GM23338 (cell line): Measurements from ENCODE around the gene RSL24D1. TPM values are rescaled to one million over a fixed set of nuclear protein-coding genes. Genes with fewer than 3 reads are reported as not detected.

Experiments
- ATAC-seq: fragments of 200-7000 bp; cut with Tn5 transposase; 3 replicates; pipeline ENCODE4 v1.9.1; 2020
- DNase-seq: peaks from one replicate; pipeline ENCODE4 v3.0.0-alpha.2; 2015; ENCODE audit warnings: low spot score
- H2AFZ ChIP-seq: fragments of 200-600 bp; sonication (generic); 2 replicates; pipeline ENCODE4 v1.8.0; 2016; ENCODE audit warnings: antibody characterized with exemption, mild to moderate bottlenecking, moderate library complexity
- H3F3A ChIP-seq: fragments of 200-600 bp; sonication (generic); replicated peaks from 2 replicates; pipeline ENCODE4 v1.8.0; 2017; ENCODE audit warnings: antibody characterized with exemption, mixed run types, low read depth
- H3K27ac ChIP-seq: fragments of 200-600 bp; sonication (generic); 2 replicates; pipeline ENCODE4 v1.6.1; 2016; ENCODE audit warnings: low read depth
- H3K27me3 ChIP-seq: fragments of 200-600 bp; sonication (generic); 2 replicates; pipeline ENCODE4 v1.8.0; 2016; ENCODE audit warnings: mild to moderate bottlenecking, mixed run types, moderate library complexity; ENCODE audit not compliant: insufficient read depth
- H3K36me3 ChIP-seq: fragments of 200-600 bp; sonication (generic); 2 replicates; pipeline ENCODE4 v1.8.0; 2016; ENCODE audit warnings: mild to moderate bottlenecking; ENCODE audit not compliant: insufficient read depth
- H3K4me1 ChIP-seq: fragments of 200-600 bp; sonication (generic); 2 replicates; pipeline ENCODE4 v1.8.0; 2016; ENCODE audit warnings: mild to moderate bottlenecking, moderate library complexity; ENCODE audit not compliant: insufficient read depth
- H3K4me2 ChIP-seq: fragments of 200-600 bp; sonication (generic); 2 replicates; pipeline ENCODE4 v1.7.1; 2017; ENCODE audit warnings: mixed run types
- H3K4me3 ChIP-seq: fragments of 200-600 bp; sonication (generic); 2 replicates; pipeline ENCODE4 v1.6.1; 2016; ENCODE audit warnings: mixed run types
- H3K79me2 ChIP-seq: fragments of 200-600 bp; sonication (generic); replicated peaks from 2 replicates; pipeline ENCODE4 v1.8.0; 2017; ENCODE audit warnings: mild to moderate bottlenecking; ENCODE audit not compliant: insufficient read depth
- H3K9me2 ChIP-seq: fragments of 200-600 bp; sonication (generic); 2 replicates; pipeline ENCODE4 v1.8.0; 2017; ENCODE audit not compliant: insufficient read depth
- H4K20me1 ChIP-seq: fragments of 200-600 bp; sonication (generic); replicated peaks from 2 replicates; pipeline ENCODE4 v1.8.0; 2017; ENCODE audit warnings: mild to moderate bottlenecking; ENCODE audit not compliant: insufficient read depth
- H3K27ac Mint-ChIP-seq: 2 replicates; pipeline ENCODE4 v1.8.0; 2020; ENCODE audit warnings: inconsistent platforms, mild to moderate bottlenecking, moderate library complexity, mixed read lengths
- H3K27me3 Mint-ChIP-seq: 3 replicates; pipeline ENCODE4 v1.8.0; 2022; ENCODE audit warnings: low read depth, mild to moderate bottlenecking, moderate library complexity, mixed read lengths, inconsistent platforms; ENCODE audit not compliant: insufficient read depth, poor library complexity
- H3K36me3 Mint-ChIP-seq: 3 replicates; pipeline ENCODE4 v1.8.0; 2021; ENCODE audit warnings: low read depth, mild to moderate bottlenecking, inconsistent platforms, moderate library complexity, mixed read lengths
- H3K4me1 Mint-ChIP-seq: 3 replicates; pipeline ENCODE4 v1.8.0; 2020; ENCODE audit warnings: mild to moderate bottlenecking, inconsistent platforms, mixed read lengths
- H3K4me3 Mint-ChIP-seq: 3 replicates; pipeline ENCODE4 v1.8.0; 2021; ENCODE audit warnings: moderate library complexity, mild to moderate bottlenecking, inconsistent platforms, mixed read lengths
- H3K9me3 Mint-ChIP-seq: 3 replicates; pipeline ENCODE4 v1.8.0; 2020; ENCODE audit warnings: moderate library complexity, mild to moderate bottlenecking, inconsistent platforms, mixed read lengths
- CREB1 ChIP-seq: fragments of 250-450 bp; sonication (Bioruptor Pico); IDR thresholded peaks from 2 replicates; pipeline ENCODE4 v1.5.0; 2020; ENCODE audit warnings: low read depth, mild to moderate bottlenecking, moderate library complexity
- CTCF ChIP-seq, 2 experiments: fragments of 200-600 bp in 1 of 2; sonication (generic) in 1 of 2; conservative IDR thresholded peaks; 2 replicates each; pipeline versions ENCODE4 v1.5.1 to v1.6.1; 2016 to 2017; ENCODE audit warnings: antibody characterized with exemption in 2 of 2, low read depth in 2 of 2, mild to moderate bottlenecking in 2 of 2, moderate library complexity in 1 of 2
- EZH2 ChIP-seq: fragments of 200-600 bp; sonication (generic); IDR thresholded peaks from one replicate; pipeline ENCODE4 v1.8.0; 2017; ENCODE audit warnings: antibody characterized with exemption, mild to moderate bottlenecking, low read depth; ENCODE audit not compliant: unreplicated experiment
- NANOG ChIP-seq: IDR thresholded peaks from 2 replicates; pipeline ENCODE4 v1.6.1; 2016; ENCODE audit warnings: antibody characterized with exemption, borderline replicate concordance
- ZNF331 ChIP-seq: fragments of 250-450 bp; sonication (Bioruptor Pico); IDR thresholded peaks from 2 replicates; pipeline ENCODE4 v1.5.0; 2020; ENCODE audit warnings: low read depth, mild to moderate bottlenecking, moderate library complexity
- polyA plus RNA-seq: library from polyadenylated mRNA; unstranded; fragments of >200 nt; fragmentation: Nextera tagmentation; extraction: Ambion mirVana; gene quantifications from 2 replicates; pipeline ENCODE4 v1.2.1, GENCODE V29; 2016
- total RNA-seq: library from RNA; depleted of rRNA; stranded (reverse); fragments of >200 nt; shearing (Covaris generic); gene quantifications from 2 replicates; pipeline ENCODE4 v1.2.3, GENCODE V29; 2014
- TF ChIP-seq, protein P1 (sequence below): fragments of 250-450 bp; sonication (Bioruptor Pico); IDR thresholded peaks from 2 replicates; pipeline ENCODE4 v1.5.0; 2020; ENCODE audit warnings: mild to moderate bottlenecking, moderate library complexity
- TF ChIP-seq, protein P2 (sequence below): IDR thresholded peaks from 2 replicates; pipeline ENCODE4 v1.6.1; 2016; ENCODE audit warnings: antibody characterized with exemption

Gene RSL24D1
- total and polyA plus RNA-seq, 2 experiments from 2014 or later: 125 to 201 TPM

DNA sequence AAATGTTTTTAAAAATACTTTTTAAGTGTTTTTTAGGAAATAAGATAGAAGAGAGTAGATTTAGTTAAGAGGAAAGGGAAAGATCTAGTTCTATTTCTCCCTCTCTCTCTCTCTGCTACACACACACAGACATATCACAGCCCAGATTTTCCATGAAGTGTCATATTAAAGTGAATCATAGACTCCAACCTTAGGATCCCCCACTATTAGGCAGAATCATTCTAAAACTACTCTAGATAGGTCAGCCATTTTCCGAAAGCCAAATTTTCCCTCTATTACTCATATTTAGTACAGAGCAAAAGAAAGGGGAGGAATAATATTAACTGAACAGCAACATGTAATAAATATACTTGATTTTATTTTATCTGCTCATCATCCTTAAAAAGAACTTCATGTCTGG, 45.1 kb upstream of the RSL24D1 start (continued):
- TF ChIP-seq, protein P1, sequence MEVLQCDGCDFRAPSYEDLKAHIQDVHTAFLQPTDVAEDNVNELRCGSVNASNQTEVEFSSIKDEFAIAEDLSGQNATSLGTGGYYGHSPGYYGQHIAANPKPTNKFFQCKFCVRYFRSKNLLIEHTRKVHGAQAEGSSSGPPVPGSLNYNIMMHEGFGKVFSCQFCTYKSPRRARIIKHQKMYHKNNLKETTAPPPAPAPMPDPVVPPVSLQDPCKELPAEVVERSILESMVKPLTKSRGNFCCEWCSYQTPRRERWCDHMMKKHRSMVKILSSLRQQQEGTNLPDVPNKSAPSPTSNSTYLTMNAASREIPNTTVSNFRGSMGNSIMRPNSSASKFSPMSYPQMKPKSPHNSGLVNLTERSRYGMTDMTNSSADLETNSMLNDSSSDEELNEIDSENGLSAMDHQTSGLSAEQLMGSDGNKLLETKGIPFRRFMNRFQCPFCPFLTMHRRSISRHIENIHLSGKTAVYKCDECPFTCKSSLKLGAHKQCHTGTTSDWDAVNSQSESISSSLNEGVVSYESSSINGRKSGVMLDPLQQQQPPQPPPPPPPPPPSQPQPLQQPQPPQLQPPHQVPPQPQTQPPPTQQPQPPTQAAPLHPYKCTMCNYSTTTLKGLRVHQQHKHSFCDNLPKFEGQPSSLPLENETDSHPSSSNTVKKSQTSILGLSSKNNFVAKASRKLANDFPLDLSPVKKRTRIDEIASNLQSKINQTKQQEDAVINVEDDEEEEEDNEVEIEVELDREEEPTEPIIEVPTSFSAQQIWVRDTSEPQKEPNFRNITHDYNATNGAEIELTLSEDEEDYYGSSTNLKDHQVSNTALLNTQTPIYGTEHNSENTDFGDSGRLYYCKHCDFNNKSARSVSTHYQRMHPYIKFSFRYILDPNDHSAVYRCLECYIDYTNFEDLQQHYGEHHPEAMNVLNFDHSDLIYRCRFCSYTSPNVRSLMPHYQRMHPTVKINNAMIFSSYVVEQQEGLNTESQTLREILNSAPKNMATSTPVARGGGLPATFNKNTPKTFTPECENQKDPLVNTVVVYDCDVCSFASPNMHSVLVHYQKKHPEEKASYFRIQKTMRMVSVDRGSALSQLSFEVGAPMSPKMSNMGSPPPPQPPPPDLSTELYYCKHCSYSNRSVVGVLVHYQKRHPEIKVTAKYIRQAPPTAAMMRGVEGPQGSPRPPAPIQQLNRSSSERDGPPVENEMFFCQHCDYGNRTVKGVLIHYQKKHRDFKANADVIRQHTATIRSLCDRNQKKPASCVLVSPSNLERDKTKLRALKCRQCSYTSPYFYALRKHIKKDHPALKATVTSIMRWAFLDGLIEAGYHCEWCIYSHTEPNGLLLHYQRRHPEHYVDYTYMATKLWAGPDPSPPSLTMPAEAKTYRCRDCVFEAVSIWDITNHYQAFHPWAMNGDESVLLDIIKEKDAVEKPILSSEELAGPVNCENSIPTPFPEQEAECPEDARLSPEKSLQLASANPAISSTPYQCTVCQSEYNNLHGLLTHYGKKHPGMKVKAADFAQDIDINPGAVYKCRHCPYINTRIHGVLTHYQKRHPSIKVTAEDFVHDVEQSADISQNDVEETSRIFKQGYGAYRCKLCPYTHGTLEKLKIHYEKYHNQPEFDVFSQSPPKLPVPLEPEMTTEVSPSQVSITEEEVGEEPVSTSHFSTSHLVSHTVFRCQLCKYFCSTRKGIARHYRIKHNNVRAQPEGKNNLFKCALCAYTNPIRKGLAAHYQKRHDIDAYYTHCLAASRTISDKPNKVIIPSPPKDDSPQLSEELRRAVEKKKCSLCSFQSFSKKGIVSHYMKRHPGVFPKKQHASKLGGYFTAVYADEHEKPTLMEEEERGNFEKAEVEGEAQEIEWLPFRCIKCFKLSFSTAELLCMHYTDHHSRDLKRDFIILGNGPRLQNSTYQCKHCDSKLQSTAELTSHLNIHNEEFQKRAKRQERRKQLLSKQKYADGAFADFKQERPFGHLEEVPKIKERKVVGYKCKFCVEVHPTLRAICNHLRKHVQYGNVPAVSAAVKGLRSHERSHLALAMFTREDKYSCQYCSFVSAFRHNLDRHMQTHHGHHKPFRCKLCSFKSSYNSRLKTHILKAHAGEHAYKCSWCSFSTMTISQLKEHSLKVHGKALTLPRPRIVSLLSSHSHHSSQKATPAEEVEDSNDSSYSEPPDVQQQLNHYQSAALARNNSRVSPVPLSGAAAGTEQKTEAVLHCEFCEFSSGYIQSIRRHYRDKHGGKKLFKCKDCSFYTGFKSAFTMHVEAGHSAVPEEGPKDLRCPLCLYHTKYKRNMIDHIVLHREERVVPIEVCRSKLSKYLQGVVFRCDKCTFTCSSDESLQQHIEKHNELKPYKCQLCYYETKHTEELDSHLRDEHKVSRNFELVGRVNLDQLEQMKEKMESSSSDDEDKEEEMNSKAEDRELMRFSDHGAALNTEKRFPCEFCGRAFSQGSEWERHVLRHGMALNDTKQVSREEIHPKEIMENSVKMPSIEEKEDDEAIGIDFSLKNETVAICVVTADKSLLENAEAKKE (CRISPR knock-in tag): no peak
- TF ChIP-seq CREB1 (CRISPR knock-in tag) (no peak), NANOG (no peak), ZNF331 (CRISPR knock-in tag) (no peak), EZH2 (no peak)
- TF ChIP-seq, protein P2, sequence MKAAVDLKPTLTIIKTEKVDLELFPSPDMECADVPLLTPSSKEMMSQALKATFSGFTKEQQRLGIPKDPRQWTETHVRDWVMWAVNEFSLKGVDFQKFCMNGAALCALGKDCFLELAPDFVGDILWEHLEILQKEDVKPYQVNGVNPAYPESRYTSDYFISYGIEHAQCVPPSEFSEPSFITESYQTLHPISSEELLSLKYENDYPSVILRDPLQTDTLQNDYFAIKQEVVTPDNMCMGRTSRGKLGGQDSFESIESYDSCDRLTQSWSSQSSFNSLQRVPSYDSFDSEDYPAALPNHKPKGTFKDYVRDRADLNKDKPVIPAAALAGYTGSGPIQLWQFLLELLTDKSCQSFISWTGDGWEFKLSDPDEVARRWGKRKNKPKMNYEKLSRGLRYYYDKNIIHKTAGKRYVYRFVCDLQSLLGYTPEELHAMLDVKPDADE: no peak

DNA sequence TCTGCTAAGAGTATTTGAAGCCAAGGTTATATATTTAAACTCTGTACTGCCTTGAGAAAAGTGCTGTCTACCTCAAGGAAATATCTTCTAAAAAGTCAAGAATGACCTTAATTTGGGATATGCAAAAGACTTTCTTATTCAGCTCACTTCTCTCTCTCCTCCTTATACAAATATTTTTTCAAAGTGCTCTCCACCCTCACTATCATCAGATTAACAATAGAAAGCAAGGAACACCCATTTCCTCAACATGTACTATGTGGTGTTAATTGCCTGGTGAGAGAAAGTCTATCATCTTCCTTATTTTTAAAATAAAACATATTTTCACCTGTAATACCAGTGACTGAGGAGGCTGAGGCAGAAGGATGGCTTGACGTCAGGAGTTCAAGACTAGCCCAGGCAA, 44.4 kb upstream of the RSL24D1 start:
- Histone ChIP-seq H4K20me1 (no peaks in the 10 kb centered on the region), H3K4me2 (no peak overlapping the region), H3K4me1 (0 out of 2 replicates have a peak, but pooled peaks cover 3% of the 10 kb centered on the region), H3K27ac (no peak overlapping the region), H3F3A (no peaks in the 10 kb centered on the region), H3K79me2 (no peaks in the 10 kb centered on the region), H2AFZ (no peak overlapping the region), H3K4me3 (no peak overlapping the region), H3K27me3 (no peaks in the 10 kb centered on the region), H3K36me3 (no peaks in the 10 kb centered on the region), H3K9me2 (no peaks in the 10 kb centered on the region)
- no peak for DNase-seq
- Mint-ChIP-seq H3K4me3 (no peak overlapping the region), H3K9me3 (no peaks in the 10 kb centered on the region), H3K27ac (no peak overlapping the region), H3K4me1 (no peaks in the 10 kb centered on the region; the same call in 2 of the 3 replicates), H3K36me3 (no peaks in the 10 kb centered on the region), H3K27me3 (peaks cover 1% of the 10 kb centered on the region)
- no peak for ATAC-seq
- no peak for TF ChIP-seq CTCF (conservative IDR thresholded peaks at IDR 0.05; ENCODE audit: low read depth in 2 of 2)
- TF ChIP-seq, protein P2: no peak
